TTC549 (cell line): ENCODE data around the gene PGC.

Experiments
- FAIRE-seq: peaks from 2 replicates; lab custom pipeline; 2012; peaks lifted over from hg19 to GRCh38; lab: Jason Lieb, UNC

The PGC gene

GRCh38 chr6:41747256-41748101 lies at the start of gene PGC:
PGC (minus strand) TSS chr6:41747397; CDS start chr6:41747334, 63 bp downstream.
- no peak for FAIRE-seq

- FAIRE-seq: no peak
Measured at GRCh38 chr6:41796474-41796873, 49.3 kb upstream of the PGC start.

DNA sequence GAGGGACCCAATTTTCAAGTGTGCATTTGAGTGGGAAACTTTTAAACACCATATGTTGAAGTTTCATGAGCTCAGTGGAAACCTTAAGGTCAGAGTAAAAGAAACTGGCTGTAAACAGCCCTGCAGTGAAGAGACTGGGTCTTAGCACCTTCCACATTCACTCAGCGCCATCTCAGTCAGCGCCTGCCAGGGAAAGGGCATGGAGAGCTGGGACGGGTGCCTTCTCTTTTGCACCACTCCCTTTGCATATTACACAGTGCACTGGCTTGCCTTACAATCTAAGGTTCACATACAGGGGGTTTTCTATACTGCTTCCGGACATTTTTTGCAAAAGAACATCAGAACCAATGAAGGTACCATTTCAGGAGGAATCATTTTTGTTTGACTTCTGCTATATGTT lies 44.8 kb upstream of the PGC start:
- FAIRE-seq: no peak

GRCh38 chr6:41791305-41791704 lies 44.1 kb upstream of the PGC start:
- FAIRE-seq: no peak

- no peak for FAIRE-seq
Measured at GRCh38 chr6:41790045-41790444, 42.8 kb upstream of the PGC start.

DNA sequence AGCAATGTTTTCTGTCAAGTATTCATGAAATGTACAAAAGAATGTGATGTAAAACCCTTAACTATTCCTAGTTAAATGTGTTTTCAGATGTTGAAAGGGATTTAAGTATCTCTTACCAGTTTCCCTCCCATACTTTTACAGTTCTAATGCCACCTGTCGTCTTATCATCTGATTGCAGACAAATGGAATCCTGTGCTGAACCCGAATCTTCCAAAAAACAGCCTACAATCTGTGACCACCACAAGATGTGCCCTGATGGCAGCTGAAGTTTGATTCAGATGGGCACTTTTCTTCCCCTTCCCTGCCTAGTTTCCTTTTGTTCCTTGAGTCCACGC lies 42.2 kb upstream of the PGC start:
- no peak for FAIRE-seq

GRCh38 chr6:41787219-41787917 lies 40.2 kb upstream of the PGC start, which contains the start of gene TOMM6:
TOMM6 (plus strand) TSS chr6:41787694; CDS start chr6:41787698, 4 bp downstream.
- FAIRE-seq: no peak

DNA sequence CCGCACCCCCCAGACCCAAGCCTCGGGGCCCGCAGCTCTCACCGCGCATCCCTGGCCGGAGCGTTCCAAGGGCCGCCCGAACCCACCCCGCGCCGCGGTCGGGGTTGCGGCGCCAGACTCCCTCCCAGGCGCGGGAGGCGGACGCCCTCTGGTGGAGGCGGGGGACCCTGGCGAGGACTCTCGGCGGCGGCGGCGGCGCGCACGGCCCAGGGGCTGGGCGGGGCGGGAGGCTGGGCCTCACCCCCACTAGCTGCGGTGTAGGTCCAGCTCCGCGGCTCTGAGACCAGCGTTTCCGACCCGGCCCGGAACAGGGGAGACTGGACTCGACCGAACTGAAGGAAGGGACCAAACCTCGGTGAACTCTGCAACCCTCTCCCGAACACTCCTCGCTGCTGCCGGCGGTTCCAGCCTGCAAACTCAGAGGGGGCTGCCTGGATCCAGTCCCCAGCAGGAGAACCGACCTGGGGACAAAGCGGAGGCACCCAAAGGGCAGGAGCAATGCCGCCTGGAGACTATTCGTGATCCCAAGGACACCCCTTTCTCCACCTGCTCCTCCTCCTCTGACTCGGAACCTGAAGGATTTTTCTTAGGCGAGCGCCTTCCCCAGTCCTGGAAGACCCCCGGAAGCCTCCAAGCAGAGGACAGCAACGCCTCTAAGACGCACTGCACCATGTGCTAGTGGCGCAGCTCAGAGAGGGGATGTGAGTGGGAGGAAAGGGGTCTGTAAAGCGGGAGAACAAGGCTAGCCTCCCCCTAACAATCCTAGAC lies 39.4 kb upstream of the PGC start:
- FAIRE-seq: no peak

GRCh38 chr6:41785689-41786450 lies 38.7 kb upstream of the PGC start:
- FAIRE-seq: no peak

- FAIRE-seq: no peak
Measured at GRCh38 chr6:41785254-41785653, 38.1 kb upstream of the PGC start.

GRCh38 chr6:41784581-41785171 lies 37.5 kb upstream of the PGC start:
- FAIRE-seq: no peak

- no peak for FAIRE-seq
Measured at GRCh38 chr6:41783106-41783780, 36.0 kb upstream of the PGC start.

GRCh38 chr6:41781366-41781730 lies 34.2 kb upstream of the PGC start:
- no peak for FAIRE-seq

GRCh38 chr6:41780551-41781365 lies 33.6 kb upstream of the PGC start, which contains the start of gene PRICKLE4:
PRICKLE4 (plus strand) TSS chr6:41780782; CDS start chr6:41783474, 2,692 bp downstream.
- FAIRE-seq: no peak

DNA sequence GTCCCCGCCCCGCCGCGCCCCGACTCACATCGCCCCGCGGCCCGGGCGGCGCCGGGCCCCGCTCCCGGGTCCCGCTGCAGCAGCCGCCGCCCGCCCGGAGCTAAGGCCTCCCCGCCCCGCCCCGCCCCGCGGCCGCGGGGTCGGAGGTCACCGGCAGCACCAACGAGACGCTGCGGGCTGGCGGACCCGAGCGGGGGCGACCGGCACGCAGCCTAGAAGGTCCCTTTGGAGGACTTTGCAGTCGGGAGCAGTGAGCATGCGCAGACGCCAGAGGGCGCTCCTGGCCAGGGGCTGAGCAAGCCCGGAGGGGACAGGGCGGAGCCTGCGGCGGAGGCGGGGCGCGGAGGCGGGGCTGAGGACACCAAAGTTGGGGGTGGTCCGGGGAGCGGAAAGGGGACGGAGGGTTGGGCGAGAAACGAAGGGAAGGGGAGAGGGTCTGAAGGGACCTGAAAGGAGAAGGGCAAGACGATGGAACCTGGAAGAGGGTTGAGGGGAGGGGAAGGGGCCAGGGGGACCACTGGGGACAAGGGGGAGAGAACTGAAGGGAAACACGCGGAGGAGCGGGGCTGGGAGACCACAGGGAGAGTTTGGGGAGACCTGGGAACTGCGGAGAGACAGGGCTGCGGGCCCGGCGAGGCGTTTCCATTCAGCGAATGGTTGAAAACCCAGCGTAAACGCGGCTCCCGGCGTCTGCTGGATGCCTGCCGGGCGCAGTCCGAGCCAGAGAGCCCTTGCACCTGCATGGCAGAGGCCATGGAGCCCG lies 32.8 kb upstream of the PGC start, which contains the start of gene FRS3:
FRS3 (minus strand) TSS at position 113 of the 763 bp plus-strand sequence. CDS start 2,913 bp downstream, outside the sequence.
- no peak for FAIRE-seq

- no peak for FAIRE-seq
Measured at GRCh38 chr6:41779336-41779735, 32.1 kb upstream of the PGC start.

DNA sequence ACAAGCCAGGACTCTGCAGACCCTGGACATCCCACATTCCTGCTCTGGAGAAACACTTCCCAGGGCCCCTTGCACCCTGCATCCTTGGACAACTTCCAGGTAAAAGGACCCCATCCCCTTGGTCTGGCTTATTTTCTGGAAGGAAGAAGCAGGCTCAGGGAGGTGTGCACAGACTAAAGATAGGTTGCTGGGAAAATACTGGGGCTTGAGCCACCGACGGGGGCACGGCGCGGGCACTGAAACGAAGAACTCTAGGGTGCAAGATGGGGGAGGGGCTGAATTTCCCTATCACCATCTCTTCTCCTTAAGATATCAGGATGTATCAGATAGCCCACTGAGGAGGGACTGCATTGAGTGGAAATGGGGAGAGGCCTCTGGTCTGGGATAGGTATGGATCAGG lies 31.7 kb upstream of the PGC start:
- FAIRE-seq: no peak

GRCh38 chr6:41777551-41778285 lies 30.5 kb upstream of the PGC start:
- FAIRE-seq: no peak
